GM21529 (cell line): ENCODE measurements around the gene CSNK2A1.
"Not testable (repeated sequence)": the region's sequence is repeated elsewhere in the genome, so short reads cannot be mapped to it uniquely, and the experiment has no call there.

ENCODE experiments used
- ATAC-seq: cut with Tn5 transposase; IDR thresholded peaks from one replicate; pipeline ENCODE4 v1.9.1; 2021; ENCODE audit not compliant: unreplicated experiment

Gene CSNK2A1

DNA sequence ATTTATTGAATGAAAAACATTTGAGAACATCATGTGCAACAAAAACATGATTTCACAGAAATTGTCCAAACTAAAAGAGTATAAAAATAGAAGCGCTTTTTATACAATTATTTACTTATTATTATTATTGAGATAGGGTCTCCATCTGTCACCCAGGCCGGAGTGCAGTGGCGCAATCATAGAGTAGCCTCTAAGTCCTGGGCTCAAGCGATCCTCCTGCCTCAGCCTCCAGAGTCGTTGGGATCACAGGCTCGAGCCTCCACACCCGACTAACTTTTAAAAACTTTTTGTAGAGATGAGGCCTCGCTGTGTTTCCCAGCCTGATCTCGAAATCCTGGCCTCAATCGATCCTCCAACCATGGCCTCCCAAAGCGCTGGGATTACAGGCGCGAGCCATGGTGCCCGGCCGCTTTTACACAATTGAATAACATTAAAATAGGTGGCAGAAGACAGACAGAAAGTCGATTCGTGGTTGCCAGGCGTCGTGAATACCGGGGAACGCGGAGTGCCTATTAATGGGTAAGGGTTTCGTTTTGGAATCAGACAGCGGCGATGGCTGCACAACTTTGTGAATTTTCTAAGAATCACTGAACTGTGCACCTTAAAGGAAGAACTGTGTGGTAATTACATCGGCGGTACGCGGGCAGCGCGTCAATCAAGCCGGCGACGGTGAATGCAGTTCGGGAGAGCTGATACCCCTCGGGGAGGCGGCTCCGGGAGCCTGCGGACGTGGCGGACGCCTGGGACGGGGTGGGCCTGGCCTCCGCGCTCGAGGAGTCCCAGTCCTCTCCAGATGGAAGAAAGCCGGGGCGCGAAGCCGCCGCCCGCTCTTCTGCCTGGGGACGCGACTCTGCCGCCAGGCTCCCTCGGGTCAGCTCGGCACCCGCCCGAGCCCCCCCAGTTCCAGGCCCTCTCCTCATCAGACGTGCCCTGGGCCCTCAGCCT, 82.1 kb downstream of the CSNK2A1 start:
- ATAC-seq: peak; percentile 38

DNA sequence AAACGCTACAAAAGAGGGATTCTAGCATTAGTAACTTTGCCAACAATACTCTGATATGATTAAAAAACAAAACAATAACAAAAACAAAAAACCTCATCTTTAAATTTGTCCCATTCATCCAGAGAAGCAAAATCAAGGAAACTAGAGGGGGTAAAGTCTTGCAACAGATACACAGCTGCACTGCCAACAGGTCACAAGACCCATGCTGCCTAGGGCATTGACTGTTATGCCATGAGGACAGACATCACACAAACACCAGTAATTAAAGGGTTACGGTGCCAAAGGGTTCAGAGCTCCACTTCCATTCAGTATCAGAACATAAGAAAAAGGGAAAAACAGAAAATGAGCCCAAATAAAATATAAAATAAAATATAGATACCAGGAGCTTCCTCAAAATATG, 82.9 kb downstream of the CSNK2A1 start:
- no peak for ATAC-seq

DNA sequence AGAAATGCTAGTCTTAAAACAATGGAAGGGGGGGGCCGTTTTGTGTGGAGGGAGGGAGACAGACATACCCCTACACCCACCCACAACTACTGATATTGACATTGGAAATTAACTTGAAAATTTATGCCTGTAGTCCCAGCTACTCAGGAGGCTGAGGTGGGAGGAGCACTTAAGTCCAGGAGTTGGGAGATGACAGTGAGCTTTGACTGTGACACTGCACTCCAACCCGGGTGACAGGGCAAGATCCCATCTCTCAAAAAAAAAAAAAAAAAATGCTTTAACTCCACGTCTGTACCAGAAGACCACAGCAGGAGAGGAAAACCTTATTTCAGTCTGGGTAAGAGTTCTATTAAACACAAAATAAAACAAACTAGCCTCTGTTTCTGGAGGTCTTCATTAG, 83.4 kb downstream of the CSNK2A1 start:
- ATAC-seq: no peak

GRCh38 chr20:458776-459175, 84.8 kb downstream of the CSNK2A1 start:
- ATAC-seq: no peak

GRCh38 chr20:454951-455350, 88.6 kb downstream of the CSNK2A1 start:
- ATAC-seq: no peak

DNA sequence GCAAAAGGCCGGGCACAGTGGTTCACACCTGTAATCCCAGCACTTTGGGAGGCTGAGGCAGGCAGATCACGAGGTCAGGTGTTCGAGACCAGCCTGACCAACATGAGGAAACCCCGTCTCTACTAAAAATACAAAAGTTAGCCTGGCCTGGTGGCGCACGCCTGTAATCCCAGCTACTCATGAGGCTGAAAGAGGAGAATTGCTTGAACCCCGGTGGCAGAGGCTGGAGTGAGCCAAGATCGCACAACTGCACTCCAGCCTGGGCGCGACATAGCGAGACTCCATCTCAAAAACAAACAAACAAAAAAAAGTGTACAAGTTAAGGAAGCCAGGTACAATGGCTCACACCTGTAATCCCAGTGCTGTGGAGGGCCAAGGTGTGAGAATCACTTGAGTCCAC, 91.6 kb downstream of the CSNK2A1 start:
- ATAC-seq: not testable (repeated sequence)

DNA sequence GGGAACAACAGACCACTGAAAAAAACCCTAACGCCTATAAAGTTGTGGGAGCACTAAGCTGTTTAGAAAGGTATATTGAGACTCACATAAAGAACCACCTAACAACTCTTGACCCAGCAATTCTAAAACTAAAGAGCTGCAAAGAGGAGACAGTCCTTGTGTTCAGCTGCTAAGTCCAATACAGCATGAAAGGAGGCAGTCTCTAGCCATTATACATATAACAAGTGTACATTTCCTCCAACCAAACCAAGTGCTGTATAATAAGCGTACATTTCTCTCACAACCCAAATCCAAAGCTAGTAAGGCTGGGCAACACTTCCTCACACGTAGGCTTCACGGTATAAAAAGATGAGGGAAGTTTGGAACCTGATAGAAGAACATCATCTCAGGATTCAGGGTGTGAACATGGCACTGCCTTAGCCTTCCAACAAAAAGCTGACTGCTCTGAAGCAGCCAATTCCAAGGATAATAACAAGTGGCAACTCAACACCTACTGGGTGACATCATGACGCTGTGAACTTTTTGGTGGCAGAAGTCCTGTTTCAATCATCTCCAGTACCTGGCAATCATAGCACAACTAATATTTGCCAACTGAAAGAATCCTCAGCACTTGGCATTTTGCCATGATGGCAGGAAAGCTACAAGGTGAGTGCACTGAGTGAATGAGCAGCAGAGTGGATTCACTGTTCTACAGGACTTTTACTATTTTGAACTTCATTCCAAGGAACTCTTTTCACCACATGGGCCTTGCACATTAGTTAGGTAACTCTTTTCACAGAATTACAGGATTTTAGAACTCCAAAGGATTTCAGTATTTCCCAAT, 97.9 kb downstream of the CSNK2A1 start:
- no peak for ATAC-seq

GRCh38 chr20:444862-445426, 98.6 kb downstream of the CSNK2A1 start:
- no peak for ATAC-seq

- ATAC-seq: no peak
These were observed 99.5 kb downstream of the CSNK2A1 start for GRCh38 chr20:444117-444516.

DNA sequence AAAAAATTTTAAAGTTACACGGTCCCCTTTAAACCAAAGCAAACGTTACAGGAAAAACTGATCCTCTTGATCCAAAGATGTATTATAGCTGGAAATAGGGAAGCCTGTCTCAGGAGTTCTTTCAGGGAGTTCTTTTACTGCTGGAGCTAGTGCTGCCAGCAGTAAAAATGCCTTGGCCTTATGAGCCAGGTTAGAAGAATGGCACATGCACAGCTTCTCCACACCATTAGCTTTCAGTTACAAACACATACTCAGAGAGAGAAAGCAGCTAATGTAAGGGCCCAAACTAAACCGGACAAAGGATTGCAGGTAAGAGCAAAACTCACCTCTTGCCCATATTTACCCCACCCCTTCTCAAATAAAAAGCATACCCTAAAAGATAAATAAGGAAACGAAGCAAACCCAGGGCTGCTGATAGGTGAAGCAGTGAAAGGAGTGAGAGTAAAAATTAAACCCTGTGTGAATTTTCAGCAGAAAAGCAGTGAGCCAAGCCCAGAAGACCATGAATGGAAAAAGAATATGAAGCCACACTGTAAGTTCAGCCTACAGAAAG, 100.3 kb downstream of the CSNK2A1 start:
- no peak for ATAC-seq

DNA sequence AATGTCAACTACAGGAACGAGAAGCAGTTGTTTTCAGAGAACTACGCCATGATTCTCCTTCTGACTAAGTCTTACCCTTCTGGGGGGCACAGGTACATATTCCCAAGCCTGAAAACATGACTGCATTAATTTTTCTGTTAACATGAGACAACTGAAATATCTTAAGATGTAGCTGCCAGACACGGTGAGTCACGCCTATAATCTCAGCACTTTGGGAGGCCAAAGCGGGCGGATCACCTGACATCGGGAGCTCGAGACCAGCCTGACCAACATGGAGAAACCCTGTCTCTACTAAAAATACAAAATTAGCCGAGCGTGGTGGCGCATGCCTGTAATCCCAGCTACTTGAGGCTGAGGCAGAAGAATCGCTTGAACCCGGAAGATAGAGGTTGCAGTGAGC, 103.0 kb downstream of the CSNK2A1 start:
- no peak for ATAC-seq

- no peak for ATAC-seq
These were observed 103.4 kb downstream of the CSNK2A1 start for GRCh38 chr20:440148-440547.

DNA sequence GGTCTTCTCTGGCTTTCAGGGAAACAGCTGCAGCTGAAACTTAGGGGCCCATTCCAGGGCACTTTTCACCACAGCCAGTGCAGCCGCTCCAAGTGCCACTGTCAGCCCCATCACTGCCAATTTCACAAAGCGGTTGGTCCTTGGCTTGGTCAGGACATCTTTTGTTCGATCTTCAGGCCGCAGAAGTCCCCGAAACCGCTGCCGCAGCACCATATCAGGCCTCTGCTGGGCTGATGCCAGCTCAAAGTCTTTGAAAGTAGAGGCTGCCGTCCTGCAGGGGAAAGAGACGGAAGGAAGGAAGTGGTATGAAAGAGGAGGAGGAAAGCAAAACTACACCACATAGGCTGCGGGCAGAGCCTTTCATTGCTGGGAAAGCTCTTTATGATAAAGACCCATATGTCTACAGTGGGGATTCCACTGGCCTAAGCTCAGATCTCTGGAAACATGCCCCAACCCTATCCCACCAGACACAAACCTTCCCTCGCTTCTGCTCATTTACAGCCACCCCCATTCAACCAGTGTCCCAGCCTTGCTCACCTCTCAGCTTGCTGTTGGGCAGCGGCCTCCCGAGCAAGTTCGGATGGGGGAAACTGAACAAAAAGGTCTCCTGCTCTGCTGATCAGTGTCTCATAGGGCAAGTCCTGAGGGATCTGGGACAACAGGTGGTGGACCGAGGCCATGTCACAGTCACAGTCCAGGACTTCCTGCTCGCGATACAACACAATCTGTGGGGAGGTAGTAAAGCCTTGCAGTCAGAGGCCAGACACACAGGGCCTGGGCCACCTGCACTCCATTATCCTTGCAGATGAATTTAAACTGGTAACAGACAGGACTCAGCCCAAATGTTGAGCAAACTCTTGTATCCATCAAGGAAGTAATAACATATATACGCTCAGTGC, 104.8 kb downstream of the CSNK2A1 start:
- ATAC-seq: peak; percentile 46

DNA sequence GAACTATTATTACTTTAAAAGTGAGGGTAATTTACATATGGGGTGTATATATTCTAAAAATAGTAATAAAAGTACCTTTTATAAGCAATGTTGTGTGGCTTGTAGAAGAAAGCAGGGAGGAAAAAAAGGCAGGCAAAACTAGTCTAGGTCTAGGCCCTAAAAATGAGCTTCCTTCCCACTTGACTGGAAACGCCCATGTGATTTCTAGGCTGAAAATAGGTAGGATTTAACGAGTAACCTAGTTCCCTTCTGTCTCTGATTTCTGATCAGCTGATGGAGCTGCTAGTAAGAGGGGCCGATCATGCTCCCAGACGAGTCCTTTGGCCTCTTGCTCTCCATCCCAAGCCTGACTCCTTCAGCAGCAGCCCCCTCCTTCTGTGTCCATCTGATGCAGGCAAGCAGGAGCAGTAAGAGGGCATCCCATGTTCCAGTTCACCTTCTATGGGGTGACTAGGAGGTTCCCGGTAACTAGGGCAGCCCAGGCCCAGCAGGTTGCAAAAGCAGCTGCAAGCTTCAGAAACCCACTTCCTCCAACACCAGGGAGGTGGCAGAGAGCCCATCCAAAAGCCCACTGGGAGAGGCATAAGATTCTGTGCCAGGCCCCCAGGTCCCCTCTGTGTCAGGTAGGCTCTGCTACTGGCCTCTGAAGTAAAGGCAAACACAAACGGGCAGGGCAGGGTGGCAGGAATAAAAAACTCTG, 105.7 kb downstream of the CSNK2A1 start:
- ATAC-seq: no peak

GRCh38 chr20:436476-436875, 107.1 kb downstream of the CSNK2A1 start:
- ATAC-seq: no peak

DNA sequence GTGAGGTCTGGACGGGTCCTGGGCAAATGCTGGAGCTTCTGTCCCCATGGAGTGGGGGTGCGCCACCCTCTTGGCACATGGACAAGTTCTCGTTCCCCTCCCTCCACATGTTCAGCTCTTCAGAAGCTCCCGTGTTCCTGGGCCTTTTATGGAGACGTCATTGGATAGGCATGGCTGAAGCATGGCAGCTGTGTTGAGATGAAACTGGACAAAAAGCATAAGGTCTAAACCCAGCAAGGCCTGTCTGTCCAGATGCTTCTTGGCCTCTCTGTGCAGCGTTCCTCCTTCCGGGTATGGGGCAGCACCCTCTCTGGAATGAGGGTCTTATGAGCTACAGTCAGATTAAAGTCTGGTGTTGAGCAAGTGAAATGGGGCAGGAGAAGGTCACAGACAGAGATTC, 108.0 kb downstream of the CSNK2A1 start:
- ATAC-seq: no peak

GRCh38 chr20:434661-435419, 108.8 kb downstream of the CSNK2A1 start:
- no peak for ATAC-seq

- no peak for ATAC-seq
These were observed 109.4 kb downstream of the CSNK2A1 start for GRCh38 chr20:434221-434620.
